ENCODE measurements around the gene ESCO1.

- TF ChIP-seq POLR2A (IDR thresholded peaks at IDR 0.05; ENCODE audit: low read depth, low read length) = no peak
- TF ChIP-seq, protein P1, sequence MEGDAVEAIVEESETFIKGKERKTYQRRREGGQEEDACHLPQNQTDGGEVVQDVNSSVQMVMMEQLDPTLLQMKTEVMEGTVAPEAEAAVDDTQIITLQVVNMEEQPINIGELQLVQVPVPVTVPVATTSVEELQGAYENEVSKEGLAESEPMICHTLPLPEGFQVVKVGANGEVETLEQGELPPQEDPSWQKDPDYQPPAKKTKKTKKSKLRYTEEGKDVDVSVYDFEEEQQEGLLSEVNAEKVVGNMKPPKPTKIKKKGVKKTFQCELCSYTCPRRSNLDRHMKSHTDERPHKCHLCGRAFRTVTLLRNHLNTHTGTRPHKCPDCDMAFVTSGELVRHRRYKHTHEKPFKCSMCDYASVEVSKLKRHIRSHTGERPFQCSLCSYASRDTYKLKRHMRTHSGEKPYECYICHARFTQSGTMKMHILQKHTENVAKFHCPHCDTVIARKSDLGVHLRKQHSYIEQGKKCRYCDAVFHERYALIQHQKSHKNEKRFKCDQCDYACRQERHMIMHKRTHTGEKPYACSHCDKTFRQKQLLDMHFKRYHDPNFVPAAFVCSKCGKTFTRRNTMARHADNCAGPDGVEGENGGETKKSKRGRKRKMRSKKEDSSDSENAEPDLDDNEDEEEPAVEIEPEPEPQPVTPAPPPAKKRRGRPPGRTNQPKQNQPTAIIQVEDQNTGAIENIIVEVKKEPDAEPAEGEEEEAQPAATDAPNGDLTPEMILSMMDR (conservative IDR thresholded peaks at IDR 0.05; ENCODE audit: low read depth, low read length) = no peak
- no peak for TF ChIP-seq RAD21 (IDR thresholded peaks at IDR 0.05; ENCODE audit: low read length)
- TF ChIP-seq BHLHE40 (IDR thresholded peaks at IDR 0.05; ENCODE audit: low read depth, low read length) = no peak
- no peak for TF ChIP-seq NFE2L2 (IDR thresholded peaks at IDR 0.05; ENCODE audit: low read depth, low read length)
- TF ChIP-seq, protein P2, sequence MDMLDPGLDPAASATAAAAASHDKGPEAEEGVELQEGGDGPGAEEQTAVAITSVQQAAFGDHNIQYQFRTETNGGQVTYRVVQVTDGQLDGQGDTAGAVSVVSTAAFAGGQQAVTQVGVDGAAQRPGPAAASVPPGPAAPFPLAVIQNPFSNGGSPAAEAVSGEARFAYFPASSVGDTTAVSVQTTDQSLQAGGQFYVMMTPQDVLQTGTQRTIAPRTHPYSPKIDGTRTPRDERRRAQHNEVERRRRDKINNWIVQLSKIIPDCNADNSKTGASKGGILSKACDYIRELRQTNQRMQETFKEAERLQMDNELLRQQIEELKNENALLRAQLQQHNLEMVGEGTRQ (IDR thresholded peaks at IDR 0.05; ENCODE audit: low read depth, low read length) = no peak
- no peak for TF ChIP-seq MAZ (IDR thresholded peaks at IDR 0.05; ENCODE audit: borderline replicate concordance, low read depth, low read length)
- no peak for TF ChIP-seq SMC3 (IDR thresholded peaks at IDR 0.05; ENCODE audit: low read depth, low read length)
- TF ChIP-seq, protein P3, sequence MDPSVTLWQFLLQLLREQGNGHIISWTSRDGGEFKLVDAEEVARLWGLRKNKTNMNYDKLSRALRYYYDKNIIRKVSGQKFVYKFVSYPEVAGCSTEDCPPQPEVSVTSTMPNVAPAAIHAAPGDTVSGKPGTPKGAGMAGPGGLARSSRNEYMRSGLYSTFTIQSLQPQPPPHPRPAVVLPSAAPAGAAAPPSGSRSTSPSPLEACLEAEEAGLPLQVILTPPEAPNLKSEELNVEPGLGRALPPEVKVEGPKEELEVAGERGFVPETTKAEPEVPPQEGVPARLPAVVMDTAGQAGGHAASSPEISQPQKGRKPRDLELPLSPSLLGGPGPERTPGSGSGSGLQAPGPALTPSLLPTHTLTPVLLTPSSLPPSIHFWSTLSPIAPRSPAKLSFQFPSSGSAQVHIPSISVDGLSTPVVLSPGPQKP (IDR thresholded peaks at IDR 0.05; ENCODE audit: borderline replicate concordance, low read depth, low read length) = no peak
- TF ChIP-seq CHD1 (IDR thresholded peaks at IDR 0.05; ENCODE audit: low read depth, low read length) = no peak
- TF ChIP-seq MAFK (IDR thresholded peaks at IDR 0.05; ENCODE audit: low read depth, low read length) = no peak
- TF ChIP-seq CEBPB (IDR thresholded peaks at IDR 0.05; ENCODE audit: low read depth, low read length) = no peak
- TF ChIP-seq RFX5 (IDR thresholded peaks at IDR 0.05; ENCODE audit: low read depth, low read length) = no peak
- TF ChIP-seq MXI1 (IDR thresholded peaks at IDR 0.05; ENCODE audit: borderline replicate concordance, low read depth, low read length) = no peak
Observed at GRCh38 chr18:21634588-21635199, 34.2 kb upstream of the ESCO1 start.

Data from IMR-90 (cell line).